Activated CD4-positive, alpha-beta T cell treated with anti-CD3 and anti-CD28 coated beads, Interleukin-2, amount 50 U/mL, for 16 hours (primary cell): ENCODE results near the gene PKD1.
A peak's percentile ranks its signal among the peaks of the same experiment; 100 is the strongest.
"Not testable (repeated sequence)": the region's sequence is repeated elsewhere in the genome, so short reads cannot be mapped to it uniquely, and the experiment has no call there.

Experiments
- DNase-seq: peaks from one replicate; pipeline ENCODE4 v3.0.0-alpha.2; 2020

PKD1 gene

DNA sequence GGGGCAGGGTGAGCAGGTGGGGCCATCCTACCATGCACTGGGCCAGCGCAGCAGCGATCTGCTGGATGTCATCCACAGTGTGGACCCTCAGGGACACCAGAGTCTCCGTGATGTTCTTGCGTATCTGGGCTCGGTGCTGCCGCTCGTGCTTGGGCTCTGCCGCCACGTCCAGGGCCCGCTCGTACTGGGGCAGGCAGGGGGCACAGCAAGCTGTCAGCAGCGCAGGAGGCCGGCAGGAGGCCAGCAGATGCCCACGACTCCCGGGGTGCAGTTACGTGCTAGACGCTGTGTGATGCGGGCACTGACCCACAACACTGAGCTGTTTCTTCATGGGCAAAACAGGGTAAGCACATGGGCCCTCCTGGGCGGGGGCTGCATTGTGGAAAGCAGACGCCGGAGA is 30.4 kb downstream of the PKD1 start:
- DNase-seq = not testable (repeated sequence)

DNA sequence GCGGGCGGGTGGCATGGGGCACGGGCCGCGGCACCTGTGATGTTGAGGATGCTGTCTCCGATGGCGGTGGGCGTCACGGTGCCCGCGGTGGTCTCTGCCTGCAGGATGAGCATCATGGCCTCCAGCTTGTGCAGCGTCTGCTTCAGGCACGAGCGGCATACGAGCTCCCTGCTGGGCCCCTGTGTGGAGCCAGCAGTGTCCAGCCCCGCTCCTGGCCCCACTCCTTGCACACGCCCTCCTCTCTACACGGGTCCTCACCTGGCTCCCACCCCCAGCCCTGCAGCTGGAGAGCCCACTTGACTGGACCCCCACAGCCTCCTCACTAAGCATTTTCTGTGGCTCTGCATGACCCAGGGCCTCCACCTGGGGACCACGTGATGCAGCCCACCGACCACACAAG is 31.2 kb downstream of the PKD1 start:
- not testable (repeated sequence) for DNase-seq

DNA sequence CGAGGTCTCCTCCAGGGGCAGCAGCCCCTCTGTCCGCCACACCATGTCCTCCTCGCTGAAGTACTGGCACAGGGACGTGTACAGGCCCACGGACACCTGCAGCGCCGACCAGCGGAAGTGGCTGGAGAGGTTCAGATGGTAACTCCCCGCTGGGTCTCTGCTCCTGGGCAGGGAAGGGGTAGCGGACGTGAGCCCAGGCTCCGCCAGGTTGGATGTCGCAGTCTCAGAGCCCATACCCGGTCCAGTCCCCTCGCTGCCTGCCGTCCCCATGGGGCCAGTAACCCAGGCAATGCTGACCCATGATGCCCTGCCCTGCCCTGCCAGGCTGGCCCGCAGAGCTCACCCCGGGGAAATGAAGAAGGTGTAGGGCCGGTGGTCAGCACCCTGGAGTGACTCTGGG is 33.2 kb downstream of the PKD1 start:
- DNase-seq = no peak

DNA sequence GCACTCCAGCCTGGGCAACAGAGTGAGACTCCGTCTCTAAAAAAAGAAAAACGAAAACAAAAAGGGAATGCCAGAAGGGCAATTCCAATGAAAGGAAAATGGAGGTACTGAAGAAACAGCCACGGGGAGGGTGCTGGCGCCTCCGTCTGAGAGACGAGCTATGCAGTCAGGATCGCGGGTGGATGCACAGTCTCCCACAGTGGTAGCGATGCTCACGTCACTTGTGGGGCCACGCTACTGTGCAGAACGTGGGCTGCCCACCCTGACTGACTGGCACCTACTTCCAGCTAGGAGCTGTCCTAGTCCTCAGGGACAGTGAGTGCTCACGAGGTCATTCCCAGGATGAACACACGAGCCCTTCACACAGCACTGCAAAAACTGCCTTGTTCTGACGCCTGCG is 34.1 kb downstream of the PKD1 start:
- DNase-seq = not testable (repeated sequence)

DNA sequence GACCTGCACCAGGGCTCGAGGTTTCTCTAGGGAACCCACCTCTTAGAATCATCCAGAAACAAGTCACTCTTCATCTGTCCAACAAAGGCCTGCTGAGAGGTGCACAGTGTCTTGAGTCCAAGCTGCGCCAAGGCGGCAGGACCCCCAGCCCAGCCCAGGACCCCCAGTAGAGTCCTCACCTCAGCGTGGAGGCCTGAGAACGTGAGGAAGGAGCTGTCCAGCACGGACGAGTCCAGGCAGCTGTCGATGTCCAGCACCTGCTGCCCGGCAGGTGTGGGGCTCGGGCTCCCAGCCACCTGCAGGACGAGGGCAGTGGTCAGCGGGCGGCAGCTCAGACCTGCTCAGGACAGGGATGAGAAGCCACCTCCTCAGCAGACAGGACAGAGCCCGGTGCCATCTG is 38.0 kb downstream of the PKD1 start:
- not testable (repeated sequence) for DNase-seq

DNA sequence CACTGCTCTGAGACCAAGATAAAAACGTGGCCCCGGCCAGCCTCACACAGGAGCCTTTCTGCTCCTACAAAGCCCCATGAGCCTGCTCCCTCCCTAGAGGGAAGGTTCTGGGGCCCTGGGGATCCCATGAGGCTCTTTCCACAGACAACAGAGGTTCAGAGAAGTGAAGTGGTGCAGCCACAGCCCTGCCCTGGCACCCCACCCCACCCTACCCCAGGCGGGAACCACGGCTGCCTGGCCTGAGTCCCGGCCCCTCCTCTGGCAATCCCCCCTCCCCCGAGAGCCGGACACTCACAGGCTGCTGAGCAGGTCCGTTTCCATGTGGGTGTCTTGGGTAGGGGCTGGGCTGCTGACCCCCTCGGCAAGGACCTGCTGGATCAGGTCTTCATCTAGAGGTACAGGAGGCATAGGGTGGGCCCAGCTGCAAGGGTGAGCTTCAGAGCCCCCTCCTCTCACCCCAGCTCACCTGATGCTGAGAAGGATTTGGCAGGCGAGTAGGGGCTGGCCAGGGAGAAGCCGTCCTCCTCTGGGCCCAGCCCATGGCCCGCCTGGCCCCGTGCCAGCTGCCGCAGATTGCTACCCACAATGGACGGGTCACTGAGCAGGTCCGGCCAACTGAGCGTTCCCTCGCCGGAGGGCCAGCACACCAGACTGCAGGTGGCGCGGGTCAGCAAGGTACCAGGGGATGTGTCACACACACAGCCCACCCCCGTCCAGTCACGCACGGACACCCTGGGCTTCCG is 38.7 kb downstream of the PKD1 start:
- DNase-seq = no peak

DNA sequence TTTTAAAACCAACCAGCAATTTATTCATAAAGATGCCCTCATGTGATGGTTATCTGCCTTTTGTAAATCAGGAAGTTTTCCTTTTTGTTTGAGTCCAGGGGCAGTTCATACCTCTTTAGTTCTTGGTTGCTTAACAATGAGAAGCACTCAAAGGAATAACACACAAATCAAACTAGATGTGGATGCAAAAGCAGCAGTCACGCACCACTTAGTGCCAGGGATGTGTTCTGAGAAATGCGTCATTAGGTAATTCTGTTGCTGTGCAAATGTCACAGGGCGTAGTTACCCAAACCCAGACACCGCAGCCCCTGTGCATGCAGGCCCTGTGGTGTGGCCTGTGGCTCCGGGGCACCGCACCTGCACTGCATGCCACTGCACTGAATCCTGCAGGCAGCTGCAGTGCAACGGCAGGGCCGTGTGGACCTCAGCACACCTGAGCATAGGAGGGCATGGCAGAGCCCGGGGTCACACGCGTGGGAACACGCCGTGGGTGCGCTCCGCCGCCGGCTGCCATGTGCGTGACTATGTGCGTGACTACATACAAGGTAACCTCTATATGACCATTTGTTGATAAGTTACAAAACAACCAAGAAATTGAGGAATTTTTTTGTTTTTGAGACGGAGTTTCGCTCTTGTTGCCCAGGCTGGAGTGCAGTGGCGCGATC is 39.6 kb downstream of the PKD1 start:
- DNase-seq = no peak

DNA sequence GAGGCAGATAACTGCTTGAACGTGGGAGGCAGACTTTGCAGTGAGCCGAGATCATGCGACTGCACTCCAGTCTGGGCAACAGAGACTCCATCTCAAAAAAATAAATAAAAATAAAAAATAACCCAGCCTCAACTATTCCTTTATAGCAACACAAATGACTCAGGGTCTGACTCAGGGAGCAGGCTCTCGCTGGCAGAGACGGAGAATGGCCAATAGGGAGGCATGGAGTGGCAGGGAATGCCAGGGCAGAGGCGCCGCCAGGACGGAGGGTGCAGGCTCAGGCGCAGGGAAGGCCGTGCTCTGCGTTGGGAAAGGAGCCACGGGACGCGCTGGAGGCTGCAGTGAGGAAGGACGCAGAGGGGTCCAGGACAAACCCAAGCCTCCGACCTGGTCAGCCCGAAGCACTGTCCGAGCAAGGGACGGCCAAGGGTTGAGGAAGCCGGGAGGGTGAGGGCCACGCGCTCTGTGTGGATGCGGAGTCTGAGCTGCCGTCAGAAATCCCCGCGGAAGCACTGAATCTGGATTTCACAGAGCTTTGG is 40.3 kb downstream of the PKD1 start:
- no peak for DNase-seq

DNA sequence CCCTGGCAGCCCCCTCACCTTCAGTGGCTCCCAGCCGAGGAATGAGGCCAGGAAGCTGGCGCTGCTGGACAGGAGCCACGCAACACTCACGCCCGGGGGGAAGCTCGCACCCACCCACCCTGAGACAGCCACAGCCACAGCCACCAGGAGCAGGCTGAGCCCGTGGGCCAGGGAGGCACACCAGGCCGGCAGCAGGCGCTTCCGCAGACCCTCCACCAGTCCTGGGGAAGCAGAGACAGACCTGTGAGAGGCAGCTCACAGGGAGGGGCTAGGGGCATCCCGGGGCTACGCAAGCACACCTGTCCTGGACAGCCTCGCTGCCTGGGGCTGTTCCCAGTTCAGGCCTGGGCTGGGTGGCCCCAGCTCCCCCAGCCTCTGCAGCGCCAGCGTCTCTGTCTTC is 41.9 kb downstream of the PKD1 start:
- DNase-seq = no peak

DNA sequence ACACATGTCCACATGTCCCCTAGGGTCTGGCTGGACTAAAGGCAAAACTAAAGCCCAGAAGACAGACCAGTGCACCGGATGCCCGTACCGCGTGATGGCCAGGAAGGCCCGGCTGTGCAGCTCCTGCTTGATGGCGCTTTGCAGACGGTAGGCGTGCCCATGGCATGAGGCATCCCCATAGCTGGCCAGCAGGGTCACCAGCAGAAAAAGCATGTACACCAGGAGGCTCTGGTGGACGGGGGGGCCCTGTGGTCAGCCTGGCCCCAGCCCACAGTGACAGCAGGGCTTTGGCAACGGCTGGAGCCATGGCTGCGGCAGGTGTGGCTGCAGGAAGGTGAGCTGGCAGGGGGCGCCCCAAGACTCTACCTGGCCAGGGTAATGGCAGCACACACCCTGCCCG is 42.8 kb downstream of the PKD1 start:
- no peak for DNase-seq

DNA sequence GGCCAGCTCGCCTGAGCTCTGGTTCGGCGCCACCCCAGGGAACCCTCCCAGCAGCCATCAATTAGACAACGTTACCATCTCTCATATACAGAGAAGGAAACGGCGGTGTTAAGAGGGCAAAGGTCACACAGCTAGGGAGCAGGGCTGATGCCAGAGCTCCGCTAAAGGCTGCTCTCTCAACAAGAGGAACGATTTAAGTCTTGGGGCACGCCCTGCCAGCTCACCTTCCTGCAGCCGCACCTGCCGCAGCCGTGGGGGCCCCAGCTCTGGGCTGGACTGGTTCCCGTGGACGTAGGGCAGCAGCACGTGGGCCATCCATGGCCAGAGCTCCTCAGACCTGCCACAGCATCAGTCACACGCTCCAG is 43.5 kb downstream of the PKD1 start:
- DNase-seq = no peak

DNA sequence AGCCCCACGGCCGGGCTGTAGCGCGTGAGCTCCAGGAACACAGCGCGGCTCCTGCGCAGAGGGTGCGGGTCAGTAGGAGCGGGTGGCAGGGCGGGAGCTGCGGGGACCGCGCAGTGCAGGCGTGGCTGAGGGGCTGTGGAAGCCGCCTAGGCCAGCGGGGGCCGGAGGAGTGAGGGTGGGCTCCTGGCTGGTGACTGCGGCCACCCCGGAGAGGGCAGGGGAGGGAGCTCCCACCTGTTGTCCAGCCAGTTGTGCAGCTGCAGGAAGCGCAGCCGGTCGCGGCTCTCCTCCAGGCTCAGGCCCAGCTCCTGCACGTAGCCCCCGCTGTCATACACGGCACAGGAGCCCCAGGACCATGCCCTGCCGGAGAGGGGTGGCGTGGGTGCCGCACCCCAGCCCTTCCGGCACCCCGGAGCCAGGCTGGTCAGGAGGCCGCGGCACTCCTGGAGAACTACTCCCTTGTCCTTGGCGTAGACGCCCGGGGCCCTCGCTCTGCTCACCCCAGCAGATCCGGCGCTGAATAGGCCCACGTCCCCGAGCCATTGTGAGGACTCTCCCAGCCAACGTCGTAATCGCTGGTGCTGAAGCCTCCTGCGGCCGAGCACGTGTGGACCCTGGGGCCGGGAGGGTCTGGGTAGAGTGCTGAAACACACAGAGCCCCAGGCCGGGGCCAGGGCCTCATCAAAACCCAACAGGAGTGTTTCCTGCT is 44.0 kb downstream of the PKD1 start:
- DNase-seq = no peak

DNA sequence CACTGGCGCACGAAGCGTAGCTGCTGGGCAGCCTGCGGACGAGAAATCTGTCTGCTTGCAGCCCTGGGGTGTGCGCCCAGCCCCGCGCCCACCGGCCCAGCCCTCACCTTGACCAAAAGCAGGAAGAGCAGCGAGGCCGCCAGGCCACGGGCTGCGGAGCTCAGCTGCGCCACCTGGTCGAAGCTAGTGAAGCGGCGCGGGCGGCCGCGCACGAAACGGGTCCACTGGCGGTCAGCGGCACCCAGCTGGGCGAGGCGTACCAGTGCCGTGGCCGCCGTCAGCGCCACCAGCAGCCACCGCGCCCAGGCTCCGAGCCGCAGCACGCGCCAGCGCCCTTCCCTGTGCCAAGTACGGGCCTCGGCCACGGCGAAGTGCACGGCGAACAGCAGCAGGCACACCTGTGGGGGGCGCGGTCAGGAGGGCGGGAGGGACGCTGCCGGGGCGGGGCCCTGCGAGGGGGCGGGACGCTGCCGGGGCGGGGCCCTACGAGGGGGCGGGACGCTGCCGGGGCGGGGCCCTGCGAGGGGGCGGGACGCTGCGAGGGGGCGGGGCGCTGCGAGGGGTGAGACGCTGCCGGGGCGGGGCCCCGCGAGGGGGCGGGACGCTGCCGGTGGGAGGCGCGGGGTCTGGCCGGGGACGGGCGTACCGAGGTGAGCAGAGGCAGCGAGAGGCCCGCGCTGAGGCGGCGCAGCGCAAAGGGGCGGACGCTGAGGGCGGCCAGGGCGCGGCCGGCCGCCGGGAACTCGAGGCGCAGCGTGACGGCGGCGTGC is 44.7 kb downstream of the PKD1 start:
- DNase-seq = peak; percentile 35

DNA sequence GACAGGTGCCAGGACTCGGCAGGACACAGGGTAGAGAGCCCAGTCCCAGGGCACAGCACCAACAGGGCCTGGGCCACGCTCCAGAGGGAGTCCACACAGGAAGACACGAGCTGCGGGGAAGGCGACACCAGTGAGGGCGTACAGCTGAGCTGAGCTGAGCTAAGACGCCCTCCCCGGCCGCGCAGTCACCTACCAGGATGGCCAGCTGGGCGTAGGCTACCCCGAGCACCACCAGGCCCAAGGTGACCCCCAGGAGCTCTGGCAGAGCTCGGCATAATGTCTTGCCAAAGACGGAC is 45.3 kb downstream of the PKD1 start:
- DNase-seq = no peak

DNA sequence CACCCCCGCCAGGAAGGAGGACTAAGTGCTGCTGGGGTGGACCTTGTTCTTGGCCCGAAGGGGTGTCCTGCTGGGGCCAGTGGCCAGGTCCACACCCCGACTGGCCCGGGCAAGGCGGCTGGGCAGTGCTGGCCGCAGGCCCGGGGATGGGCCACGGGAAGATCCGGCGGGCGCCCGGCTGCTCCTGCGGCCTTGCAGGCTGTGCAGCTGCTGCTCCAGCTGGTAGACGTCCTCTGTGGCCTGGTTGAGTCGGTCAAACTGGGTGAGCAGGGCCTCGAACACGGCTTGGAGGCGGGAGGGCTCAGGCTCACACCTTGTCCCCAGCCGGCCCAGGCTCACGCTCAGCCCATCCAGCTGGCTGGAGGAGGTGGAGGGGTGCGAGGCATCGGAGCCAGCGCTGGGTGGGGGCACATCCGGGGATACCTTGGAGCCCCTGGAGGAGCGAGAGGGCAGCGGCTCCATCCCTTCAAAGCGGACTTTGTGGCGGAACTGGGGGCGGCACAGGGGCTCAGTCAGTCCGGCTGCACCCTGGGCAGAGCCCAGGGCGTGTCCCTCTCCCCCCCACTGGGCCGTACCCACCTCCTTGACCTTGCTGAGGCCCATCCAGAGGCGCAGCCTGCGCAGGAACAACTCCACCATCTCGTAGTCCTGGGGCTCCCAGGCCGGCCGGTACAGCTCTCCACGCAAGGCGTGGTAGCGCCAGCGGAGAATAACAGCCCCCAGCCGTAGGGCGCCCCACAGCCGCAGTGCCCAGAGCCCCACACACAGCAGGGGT is 45.8 kb downstream of the PKD1 start:
- no peak for DNase-seq

DNA sequence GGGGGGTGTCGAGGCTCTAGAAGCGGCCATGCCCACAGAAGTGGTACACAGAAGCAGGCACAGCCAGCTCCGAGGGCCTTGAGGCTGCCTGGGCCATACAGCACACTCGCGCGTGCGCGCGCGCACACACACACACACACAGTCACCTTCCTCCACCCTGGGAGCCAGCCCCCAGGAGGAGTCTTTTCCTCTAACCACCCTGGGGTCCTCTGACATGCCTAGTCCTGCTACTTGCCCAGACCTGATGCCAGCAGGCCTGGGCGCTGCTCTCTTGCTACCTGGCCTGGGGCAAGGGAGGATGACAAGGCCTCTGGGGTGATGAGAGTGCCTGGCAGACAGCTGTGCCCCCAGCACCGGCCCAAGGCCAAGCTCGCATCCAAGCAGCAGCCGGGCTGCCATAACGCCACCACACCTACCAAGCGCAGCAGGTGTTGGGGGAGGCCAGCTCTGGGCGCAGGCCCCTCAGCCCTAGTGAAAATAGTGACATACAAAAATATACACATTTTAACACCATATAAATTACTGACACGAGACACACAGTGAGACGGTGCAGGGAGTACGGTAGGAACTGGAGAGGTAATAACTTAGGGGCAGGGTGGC is 46.8 kb downstream of the PKD1 start:
- DNase-seq = no peak

DNA sequence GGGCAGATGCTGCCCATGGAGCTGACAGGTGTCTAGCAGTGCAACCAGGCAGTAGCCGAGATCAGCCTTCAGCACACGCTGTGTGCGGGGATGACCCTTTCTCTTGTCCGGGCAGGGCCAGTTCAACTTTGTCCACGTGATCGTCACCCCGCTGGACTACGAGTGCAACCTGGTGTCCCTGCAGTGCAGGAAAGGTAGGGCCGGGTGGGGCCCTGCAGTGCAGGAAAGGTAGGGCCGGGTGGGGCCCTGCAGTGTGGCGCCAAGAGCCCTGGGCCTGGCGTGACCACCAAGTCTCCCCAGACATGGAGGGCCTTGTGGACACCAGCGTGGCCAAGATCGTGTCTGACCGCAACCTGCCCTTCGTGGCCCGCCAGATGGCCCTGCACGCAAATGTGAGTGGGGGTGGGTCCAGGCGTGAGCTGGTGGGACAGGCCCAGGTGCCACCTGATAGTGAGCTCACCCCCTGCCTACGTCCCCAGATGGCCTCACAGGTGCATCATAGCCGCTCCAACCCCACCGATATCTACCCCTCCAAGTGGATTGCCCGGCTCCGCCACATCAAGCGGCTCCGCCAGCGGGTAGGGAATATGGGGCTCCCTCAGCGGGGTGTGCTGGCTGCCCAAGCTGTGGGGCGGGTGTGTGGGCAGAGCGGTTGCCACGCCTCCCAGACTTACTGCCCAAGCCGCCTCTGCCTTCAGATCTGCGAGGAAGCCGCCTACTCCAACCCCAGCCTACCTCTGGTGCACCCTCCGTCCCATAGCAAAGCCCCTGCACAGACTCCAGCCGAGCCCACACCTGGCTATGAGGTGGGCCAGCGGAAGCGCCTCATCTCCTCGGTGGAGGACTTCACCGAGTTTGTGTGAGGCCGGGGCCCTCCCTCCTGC is 47.7 kb downstream of the PKD1 start:
- DNase-seq = no peak

DNA sequence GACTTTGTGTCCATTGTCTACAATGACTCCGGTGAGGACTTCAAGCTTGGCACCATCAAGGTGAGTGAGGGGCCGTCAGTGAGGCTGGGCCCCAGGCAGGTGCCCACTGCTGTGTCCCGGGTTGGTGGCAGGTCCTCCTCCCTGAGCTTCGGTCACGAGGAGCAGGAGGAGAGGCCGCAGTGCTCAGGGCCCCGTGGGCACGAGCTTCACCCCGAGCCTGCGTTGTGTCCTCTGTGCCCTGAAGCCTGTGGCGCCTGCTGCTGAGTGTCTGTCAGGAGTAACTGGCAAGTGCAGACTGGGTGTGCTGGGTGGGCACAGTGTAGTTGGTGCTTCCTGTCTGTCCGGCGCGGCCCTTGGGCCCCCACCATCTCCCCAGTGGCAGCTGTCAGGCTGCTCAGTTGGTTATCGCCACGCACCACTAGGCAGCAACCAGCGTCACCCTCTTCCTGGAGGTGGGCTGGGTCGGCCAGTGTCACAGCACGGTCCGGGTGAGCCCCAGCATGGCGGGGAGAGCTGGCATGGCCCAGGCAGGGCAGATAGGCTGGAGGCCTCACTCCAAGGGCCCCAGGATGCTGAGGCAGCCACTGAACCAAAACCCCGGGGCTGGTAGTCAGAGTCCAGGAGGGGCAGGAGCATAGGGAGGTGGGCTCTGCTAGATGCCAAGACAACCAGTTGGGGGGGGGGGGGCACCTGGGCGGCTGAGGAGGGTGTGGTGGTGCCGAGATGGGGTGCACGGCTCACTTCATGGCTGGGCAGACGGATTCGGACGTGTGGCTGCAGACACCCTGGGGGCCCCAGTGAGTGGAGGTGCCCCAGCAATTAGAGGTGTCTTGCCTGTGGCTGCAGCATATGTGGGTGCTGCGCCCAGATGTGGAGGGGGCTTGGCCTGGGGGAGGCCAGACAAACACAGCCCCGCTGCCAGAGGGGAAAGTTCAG is 48.6 kb downstream of the PKD1 start:
- no peak for DNase-seq

DNA sequence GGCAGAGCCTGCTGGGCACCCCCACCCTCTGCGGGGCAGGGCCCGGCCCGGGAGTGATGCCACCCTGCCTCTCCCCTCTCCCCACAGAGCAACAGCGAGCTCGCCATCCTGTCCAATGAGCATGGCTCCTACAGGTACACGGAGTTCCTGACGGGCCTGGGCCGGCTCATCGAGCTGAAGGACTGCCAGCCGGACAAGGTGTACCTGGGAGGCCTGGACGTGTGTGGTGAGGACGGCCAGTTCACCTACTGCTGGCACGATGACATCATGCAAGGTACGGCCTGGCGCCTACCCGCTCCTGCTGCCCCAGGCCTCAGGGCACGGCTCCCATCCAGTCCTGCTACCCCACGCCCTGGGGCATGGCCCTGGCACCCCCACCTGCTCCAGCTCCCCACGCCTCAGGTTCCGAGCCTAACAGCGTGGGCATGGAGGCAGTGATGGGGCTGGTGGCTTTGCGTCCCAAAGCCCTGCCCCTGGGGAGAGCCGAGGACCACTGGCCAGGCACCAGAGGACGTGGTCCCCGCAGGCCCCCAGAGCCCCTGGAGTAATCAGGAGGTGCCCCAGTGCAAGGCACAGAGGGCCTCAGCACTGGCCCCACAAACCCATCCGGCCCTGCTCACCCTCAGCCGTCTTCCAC is 49.5 kb downstream of the PKD1 start:
- no peak for DNase-seq
